ENCODE data around the gene CCL17.

Gene CCL17

GRCh38 chr16:57409065-57409464 is 4.5 kb downstream of the CCL17 start:
- Histone ChIP-seq H3K9me3 (ENCODE audit: control insufficient read depth, insufficient read depth, low read depth, low read length) (no peaks in the 10 kb centered on the region), H3K4me3 (ENCODE audit: low read depth, low read length) (no peak overlapping the region), H3K36me3 (ENCODE audit: control insufficient read depth in 2 of 2, insufficient read depth in 1 of 2, low read length in 2 of 2) (no peaks in the 10 kb centered on the region), H3K27ac (ENCODE audit: extremely low read depth, low read depth, low read length) (no peak overlapping the region), H3K4me1 (ENCODE audit: control insufficient read depth, insufficient read depth, low read length) (no peaks in the 10 kb centered on the region)
- TF ChIP-seq ZNF248 (tag by site-specific recombination; IDR thresholded peaks at IDR 0.05) (no peak), SCRT2 (tag by site-specific recombination; IDR thresholded peaks at IDR 0.05) (no peak), OSR2 (tag by site-specific recombination; IDR thresholded peaks at IDR 0.05) (no peak), ZBTB48 (tag by site-specific recombination; IDR thresholded peaks at IDR 0.05) (no peak), ZNF660 (tag by site-specific recombination; IDR thresholded peaks at IDR 0.05) (no peak), ZFHX2 (tag by site-specific recombination; conservative IDR thresholded peaks at IDR 0.05) (no peak), ZNF23 (tag by site-specific recombination; IDR thresholded peaks at IDR 0.05; ENCODE audit: borderline replicate concordance) (no peak), ZNF214 (tag by site-specific recombination; IDR thresholded peaks at IDR 0.05; ENCODE audit: borderline replicate concordance) (no peak), ZNF398 (tag by site-specific recombination; IDR thresholded peaks at IDR 0.05) (no peak), ZNF223 (tag by site-specific recombination; IDR thresholded peaks at IDR 0.05) (no peak), ZNF112 (tag by site-specific recombination; IDR thresholded peaks at IDR 0.05) (no peak), KLF17 (tag by site-specific recombination; IDR thresholded peaks at IDR 0.05) (no peak), ZBTB8A (tag by site-specific recombination; IDR thresholded peaks at IDR 0.05) (no peak), ZNF544 (tag by site-specific recombination; IDR thresholded peaks at IDR 0.05) (no peak), ZNF654 (tag by site-specific recombination; IDR thresholded peaks at IDR 0.05; ENCODE audit: low read depth) (no peak), ZNF704 (tag by site-specific recombination; IDR thresholded peaks at IDR 0.05) (no peak)
- ChIA-PET CTCF (interaction anchor here (2.4 kb wide), 1 partner anchor 109 kb away, joined by 8 read pairs; no protein-coding TSS in a partner anchor), POLR2A (interaction anchor here (1.1 kb wide), 1 partner anchor 38 kb away, joined by 4 read pairs; the partner anchor contains the start of genes CIAPIN1 and COQ9)

GRCh38 chr16:57409870-57410587 is 5.5 kb downstream of the CCL17 start:
- Histone ChIP-seq H3K9me3 (ENCODE audit: control insufficient read depth, insufficient read depth, low read depth, low read length) (no peaks in the 10 kb centered on the region), H3K4me1 (ENCODE audit: control insufficient read depth, insufficient read depth, low read length) (no peaks in the 10 kb centered on the region), H3K36me3 (ENCODE audit: control insufficient read depth in 2 of 2, insufficient read depth in 1 of 2, low read length in 2 of 2) (no peaks in the 10 kb centered on the region), H3K27ac (ENCODE audit: extremely low read depth, low read depth, low read length) (no peak overlapping the region), H3K4me3 (ENCODE audit: low read depth, low read length) (no peak overlapping the region)
- CTCF ChIA-PET, result interaction anchor here (0.8 to 2.4 kb wide), 2 partner anchors 110 kb away, joined by 5 to 8 read pairs; no protein-coding TSS in a partner anchor
- POLR2A ChIA-PET, result interaction anchor here (0.7 to 1.1 kb wide), 2 partner anchors 18 to 37 kb away, joined by 3 to 4 read pairs; partner anchors contain the start of genes CIAPIN1 and COQ9
- peak; percentile 39; the same call in 1 of the 2 replicates for TF ChIP-seq ZNF335 (tag by site-specific recombination; conservative IDR thresholded peaks at IDR 0.05)
- TF ChIP-seq CTCF (tag by site-specific recombination; IDR thresholded peaks at IDR 0.05), result no peak
- TF ChIP-seq ZNF202 (tag by site-specific recombination; IDR thresholded peaks at IDR 0.05; ENCODE audit: borderline replicate concordance), result no peak
- peak; percentile 88; the same call in 1 of the 2 replicates for TF ChIP-seq ZNF530 (tag by site-specific recombination; IDR thresholded peaks at IDR 0.05; ENCODE audit: low read depth)
- peak; percentile 86 for TF ChIP-seq ZFHX2 (tag by site-specific recombination; conservative IDR thresholded peaks at IDR 0.05)
- TF ChIP-seq ZNF549 (tag by site-specific recombination; IDR thresholded peaks at IDR 0.05), result peak; percentile 73
- TF ChIP-seq KLF1 (tag by site-specific recombination; IDR thresholded peaks at IDR 0.05), result peak; percentile 91
- peak; percentile 85 for TF ChIP-seq EGR2 (tag by site-specific recombination; IDR thresholded peaks at IDR 0.05; ENCODE audit: low read depth)
- TF ChIP-seq SP7 (tag by site-specific recombination; IDR thresholded peaks at IDR 0.05), result peak; percentile 71
- TF ChIP-seq ZNF513 (tag by site-specific recombination; IDR thresholded peaks at IDR 0.05), result 0 out of 2 replicates have a peak, but pooled peaks have one; percentile 20
- 0 out of 2 replicates have a peak, but pooled peaks have one; percentile 19 for TF ChIP-seq ZBTB17 (tag by site-specific recombination; IDR thresholded peaks at IDR 0.05)
- peak; percentile 83 for TF ChIP-seq WT1 (tag by site-specific recombination; IDR thresholded peaks at IDR 0.05)
- TF ChIP-seq ZBTB48 (tag by site-specific recombination; IDR thresholded peaks at IDR 0.05), result no peak
